ENCODE measurements around the gene DGKA.
A peak's percentile ranks its signal among the peaks of the same experiment; 100 is the strongest.

DNA sequence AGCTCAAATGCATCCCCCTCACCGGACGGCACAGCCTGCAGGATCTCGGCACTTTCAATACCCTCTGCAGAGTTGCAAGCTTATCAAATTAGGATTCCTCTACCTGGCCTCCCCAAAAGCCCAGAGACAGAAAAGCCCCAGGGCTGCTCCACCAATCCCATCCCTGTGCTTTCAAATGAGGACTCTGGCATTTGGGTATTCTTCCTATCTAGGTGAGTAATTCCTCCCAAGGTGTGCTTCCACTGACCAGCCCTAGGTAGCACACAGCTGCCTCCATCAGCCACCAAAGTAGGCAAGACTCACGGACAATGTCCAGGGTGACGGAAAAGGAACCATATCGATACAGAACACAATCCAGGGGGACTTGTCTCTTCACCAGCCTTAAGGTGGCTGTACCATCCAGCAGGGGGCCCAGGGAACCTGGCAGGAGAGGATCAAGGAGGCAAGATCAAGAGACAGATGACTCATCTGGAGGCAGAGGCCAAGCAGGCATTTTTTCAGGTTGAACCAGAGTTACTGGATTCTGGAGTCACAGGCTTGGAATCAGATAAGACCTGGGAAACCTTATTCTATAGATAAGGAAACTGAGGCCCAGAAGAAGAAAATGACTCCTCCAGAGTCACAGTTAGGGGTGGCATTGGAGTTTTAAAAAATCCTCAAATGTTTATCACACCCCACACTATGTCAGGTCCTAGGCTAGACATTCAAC lies 25.0 kb downstream of the DGKA start:
- TF ChIP-seq, protein P1, sequence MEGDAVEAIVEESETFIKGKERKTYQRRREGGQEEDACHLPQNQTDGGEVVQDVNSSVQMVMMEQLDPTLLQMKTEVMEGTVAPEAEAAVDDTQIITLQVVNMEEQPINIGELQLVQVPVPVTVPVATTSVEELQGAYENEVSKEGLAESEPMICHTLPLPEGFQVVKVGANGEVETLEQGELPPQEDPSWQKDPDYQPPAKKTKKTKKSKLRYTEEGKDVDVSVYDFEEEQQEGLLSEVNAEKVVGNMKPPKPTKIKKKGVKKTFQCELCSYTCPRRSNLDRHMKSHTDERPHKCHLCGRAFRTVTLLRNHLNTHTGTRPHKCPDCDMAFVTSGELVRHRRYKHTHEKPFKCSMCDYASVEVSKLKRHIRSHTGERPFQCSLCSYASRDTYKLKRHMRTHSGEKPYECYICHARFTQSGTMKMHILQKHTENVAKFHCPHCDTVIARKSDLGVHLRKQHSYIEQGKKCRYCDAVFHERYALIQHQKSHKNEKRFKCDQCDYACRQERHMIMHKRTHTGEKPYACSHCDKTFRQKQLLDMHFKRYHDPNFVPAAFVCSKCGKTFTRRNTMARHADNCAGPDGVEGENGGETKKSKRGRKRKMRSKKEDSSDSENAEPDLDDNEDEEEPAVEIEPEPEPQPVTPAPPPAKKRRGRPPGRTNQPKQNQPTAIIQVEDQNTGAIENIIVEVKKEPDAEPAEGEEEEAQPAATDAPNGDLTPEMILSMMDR (conservative IDR thresholded peaks at IDR 0.05; ENCODE audit: low read depth, low read length), result peak; percentile 89
- TF ChIP-seq EZH2 (IDR thresholded peaks at IDR 0.05; ENCODE audit: low read length, unreplicated experiment), result no peak
- TF ChIP-seq EZH2phosphoT487 (IDR thresholded peaks at IDR 0.05; ENCODE audit: borderline replicate concordance, low read length), result no peak

Measured in PC-3 (cell line).